ENCODE data around the gene PRR4.

PRR4 gene
- long read RNA-seq, donor 1, result 0 reads
- long read RNA-seq, donor 2, result 0 reads
- long read RNA-seq, donor 3, result 0 reads
- long read RNA-seq, donor 4, partial matches to known transcripts, result 0 of 1 reads
- long read RNA-seq, donor 4, other reads (novel, unspliced or antisense), result 0 of 1 reads
- long read RNA-seq, donor 5, partial matches to known transcripts, result 0 of 1 reads
- long read RNA-seq, donor 5, other reads (novel, unspliced or antisense), result 0 of 1 reads
- long read RNA-seq, donor 6, result 0 reads
- long read RNA-seq, donor 7, result 0 reads
- long read RNA-seq, donor 8, result 0 reads

- no peak for DNase-seq
These were observed at the start of gene PRR4 for GRCh38 chr12:10849425-10849878. Gene PRR4, minus strand, starts transcription at chr12:10849475. Its CDS starts 38 bp downstream, at chr12:10849437.

- no peak for DNase-seq
These were observed 47.6 kb upstream of the PRR4 start for GRCh38 chr12:10896854-10897253.

GRCh38 chr12:10891937-10892336 is 42.7 kb upstream of the PRR4 start:
- no peak for DNase-seq

GRCh38 chr12:10889226-10889625 is 40.0 kb upstream of the PRR4 start:
- DNase-seq, result no peak

GRCh38 chr12:10884086-10884725 is 34.9 kb upstream of the PRR4 start, which contains the start of gene PRH1:
Gene PRH1, minus strand, starts transcription at chr12:10884255. Its CDS starts 38 bp downstream, at chr12:10884217.
- DNase-seq, result no peak

GRCh38 chr12:10873378-10873777 is 24.1 kb upstream of the PRR4 start:
- DNase-seq, result no peak

GRCh38 chr12:10867381-10867780 is 18.1 kb upstream of the PRR4 start:
- DNase-seq, result no peak

GRCh38 chr12:10863512-10864218 is 14.4 kb upstream of the PRR4 start:
- DNase-seq, result no peak

GRCh38 chr12:10861366-10861765 is 12.1 kb upstream of the PRR4 start:
- DNase-seq, result no peak

GRCh38 chr12:10855807-10856206 is 6.5 kb upstream of the PRR4 start:
- DNase-seq, result no peak

GRCh38 chr12:10853776-10854175 is 4.5 kb upstream of the PRR4 start:
- no peak for DNase-seq

- no peak for DNase-seq
These were observed 2.1 kb upstream of the PRR4 start for GRCh38 chr12:10851243-10851858.

- no peak for DNase-seq
These were observed 1.5 kb downstream of the PRR4 start for GRCh38 chr12:10847744-10848143.

GRCh38 chr12:10842862-10843261 is 6.4 kb downstream of the PRR4 start:
- DNase-seq, result no peak

GRCh38 chr12:10838461-10838860 is 10.8 kb downstream of the PRR4 start:
- DNase-seq, result no peak

- DNase-seq, result no peak
These were observed 19.3 kb downstream of the PRR4 start for GRCh38 chr12:10829994-10830393.

GRCh38 chr12:10826258-10826657 is 23.0 kb downstream of the PRR4 start, which contains the start of gene TAS2R10:
Gene TAS2R10, minus strand, starts transcription at chr12:10826358. Its CDS starts 89 bp downstream, at chr12:10826269.
- no peak for DNase-seq

GRCh38 chr12:10824957-10825356 is 24.3 kb downstream of the PRR4 start:
- DNase-seq, result no peak

GRCh38 chr12:10811883-10812536 is 37.3 kb downstream of the PRR4 start:
- no peak for DNase-seq

GRCh38 chr12:10810068-10810467 is 39.2 kb downstream of the PRR4 start, which contains the start of gene TAS2R9:
Gene TAS2R9, minus strand, starts transcription at chr12:10810168. Its CDS starts 93 bp downstream, at chr12:10810075.
- DNase-seq, result no peak

GRCh38 chr12:10807186-10807585 is 42.1 kb downstream of the PRR4 start, which contains the start of gene TAS2R8:
Gene TAS2R8, minus strand, starts transcription at chr12:10807286. Its CDS starts 306 bp downstream, at chr12:10806980.
- no peak for DNase-seq

- DNase-seq, result no peak
These were observed 46.7 kb downstream of the PRR4 start, which contains the start of gene TAS2R7 for GRCh38 chr12:10802587-10802986. Gene TAS2R7, minus strand, starts transcription at chr12:10802627. Its CDS starts 57 bp downstream, at chr12:10802570.

Data from right kidney (tissue), 9 donors.